Activated naive CD4-positive, alpha-beta T cell treated with anti-CD3 and anti-CD28 coated beads, Interleukin-2, amount 50 U/mL, for 24 hours (primary cell): ENCODE results near the gene DCDC2C.
"Not testable (repeated sequence)": the region's sequence is repeated elsewhere in the genome, so short reads cannot be mapped to it uniquely, and the experiment has no call there.

Source experiments
- H3K27ac Mint-ChIP-seq: one replicate; pipeline ENCODE4 v1.8.0; 2021; ENCODE audit warnings: mild to moderate bottlenecking, mixed read lengths
- H3K27me3 Mint-ChIP-seq: one replicate; pipeline ENCODE4 v1.8.0; 2021; ENCODE audit warnings: mixed read lengths
- H3K36me3 Mint-ChIP-seq: one replicate; pipeline ENCODE4 v1.8.0; 2021; ENCODE audit warnings: mixed read lengths
- H3K4me1 Mint-ChIP-seq: one replicate; pipeline ENCODE4 v1.8.0; 2021; ENCODE audit warnings: mixed read lengths
- H3K4me3 Mint-ChIP-seq: one replicate; pipeline ENCODE4 v1.8.0; 2021; ENCODE audit warnings: mild to moderate bottlenecking, mixed read lengths
- H3K9me3 Mint-ChIP-seq: one replicate; pipeline ENCODE4 v1.8.0; 2021; ENCODE audit warnings: mixed read lengths

Gene DCDC2C

GRCh38 chr2:3785220-3785889, 82.0 kb downstream of the DCDC2C start:
- no peak overlapping the region for H3K27ac Mint-ChIP-seq

GRCh38 chr2:3785890-3786273, 82.5 kb downstream of the DCDC2C start:
- H3K36me3 Mint-ChIP-seq, result no peaks in the 10 kb centered on the region
- no peak overlapping the region for H3K4me3 Mint-ChIP-seq
- peaks cover 1% of the 10 kb centered on the region for H3K4me1 Mint-ChIP-seq
- no peaks in the 10 kb centered on the region for H3K9me3 Mint-ChIP-seq
- peaks cover 2% of the 10 kb centered on the region for H3K27me3 Mint-ChIP-seq
- H3K27ac Mint-ChIP-seq, result no peak overlapping the region

More at GRCh38 chr2:3785220-3785889, 82.0 kb downstream of the DCDC2C start:
- Mint-ChIP-seq H3K4me3 (no peak overlapping the region), H3K36me3 (no peaks in the 10 kb centered on the region), H3K9me3 (no peaks in the 10 kb centered on the region), H3K27me3 (peaks cover 2% of the 10 kb centered on the region), H3K4me1 (peaks cover 6% of the 10 kb centered on the region)

GRCh38 chr2:3787768-3788167, 84.4 kb downstream of the DCDC2C start:
- H3K4me1 Mint-ChIP-seq, result no peaks in the 10 kb centered on the region
- H3K36me3 Mint-ChIP-seq, result no peaks in the 10 kb centered on the region
- no peak overlapping the region for H3K4me3 Mint-ChIP-seq
- H3K27me3 Mint-ChIP-seq, result peaks cover 2% of the 10 kb centered on the region
- no peak overlapping the region for H3K27ac Mint-ChIP-seq
- no peaks in the 10 kb centered on the region for H3K9me3 Mint-ChIP-seq

GRCh38 chr2:3789256-3789655, 85.9 kb downstream of the DCDC2C start:
- H3K27me3 Mint-ChIP-seq, result peaks cover 2% of the 10 kb centered on the region
- H3K9me3 Mint-ChIP-seq, result no peaks in the 10 kb centered on the region
- H3K27ac Mint-ChIP-seq, result no peak overlapping the region
- H3K36me3 Mint-ChIP-seq, result no peaks in the 10 kb centered on the region
- H3K4me1 Mint-ChIP-seq, result no peaks in the 10 kb centered on the region
- H3K4me3 Mint-ChIP-seq, result no peak overlapping the region

GRCh38 chr2:3793249-3793648, 89.9 kb downstream of the DCDC2C start:
- Mint-ChIP-seq H3K4me1 (no peaks in the 10 kb centered on the region), H3K27ac (no peak overlapping the region), H3K4me3 (no peak overlapping the region), H3K27me3 (no peaks in the 10 kb centered on the region), H3K36me3 (no peaks in the 10 kb centered on the region), H3K9me3 (no peaks in the 10 kb centered on the region)

- no peaks in the 10 kb centered on the region for H3K9me3 Mint-ChIP-seq
- H3K4me1 Mint-ChIP-seq, result no peaks in the 10 kb centered on the region
- no peak overlapping the region for H3K27ac Mint-ChIP-seq
- H3K4me3 Mint-ChIP-seq, result no peak overlapping the region
- peaks cover 8% of the 10 kb centered on the region for H3K27me3 Mint-ChIP-seq
- peaks cover 1% of the 10 kb centered on the region for H3K36me3 Mint-ChIP-seq
Measured at GRCh38 chr2:3801506-3801905, 98.1 kb downstream of the DCDC2C start.

GRCh38 chr2:3805201-3805939, 102.0 kb downstream of the DCDC2C start:
- Mint-ChIP-seq H3K4me3 (no peak overlapping the region), H3K27me3 (peaks cover 11% of the 10 kb centered on the region), H3K36me3 (peaks cover 1% of the 10 kb centered on the region), H3K27ac (no peak overlapping the region), H3K9me3 (no peaks in the 10 kb centered on the region), H3K4me1 (no peaks in the 10 kb centered on the region)

- H3K9me3 Mint-ChIP-seq, result no peaks in the 10 kb centered on the region
- H3K4me3 Mint-ChIP-seq, result no peak overlapping the region
- no peaks in the 10 kb centered on the region for H3K4me1 Mint-ChIP-seq
- peaks cover 1% of the 10 kb centered on the region for H3K36me3 Mint-ChIP-seq
- peaks cover 11% of the 10 kb centered on the region for H3K27me3 Mint-ChIP-seq
- no peak overlapping the region for H3K27ac Mint-ChIP-seq
Measured at GRCh38 chr2:3806168-3806567, 102.8 kb downstream of the DCDC2C start.

- Mint-ChIP-seq H3K27me3 (peaks cover 10% of the 10 kb centered on the region), H3K36me3 (peaks cover 1% of the 10 kb centered on the region), H3K4me1 (no peaks in the 10 kb centered on the region), H3K27ac (no peak overlapping the region), H3K4me3 (no peak overlapping the region), H3K9me3 (no peaks in the 10 kb centered on the region)
Measured at GRCh38 chr2:3806730-3807129, 103.4 kb downstream of the DCDC2C start.

GRCh38 chr2:3807853-3808252, 104.5 kb downstream of the DCDC2C start:
- peaks cover 1% of the 10 kb centered on the region for H3K36me3 Mint-ChIP-seq
- H3K27ac Mint-ChIP-seq, result no peak overlapping the region
- no peaks in the 10 kb centered on the region for H3K4me1 Mint-ChIP-seq
- peaks cover 8% of the 10 kb centered on the region for H3K9me3 Mint-ChIP-seq
- H3K27me3 Mint-ChIP-seq, result peaks cover 6% of the 10 kb centered on the region
- H3K4me3 Mint-ChIP-seq, result no peak overlapping the region

GRCh38 chr2:3814706-3815245, 111.4 kb downstream of the DCDC2C start:
- peaks cover 2% of the 10 kb centered on the region for H3K27me3 Mint-ChIP-seq
- no peak overlapping the region for H3K27ac Mint-ChIP-seq
- H3K4me1 Mint-ChIP-seq, result no peaks in the 10 kb centered on the region
- peaks cover 1% of the 10 kb centered on the region for H3K36me3 Mint-ChIP-seq
- peaks cover 13% of the 10 kb centered on the region for H3K9me3 Mint-ChIP-seq
- H3K4me3 Mint-ChIP-seq, result no peak overlapping the region

- H3K27ac Mint-ChIP-seq, H3K27me3 Mint-ChIP-seq, H3K4me1 Mint-ChIP-seq, H3K36me3 Mint-ChIP-seq, H3K4me3 Mint-ChIP-seq: not testable (repeated sequence)
- H3K9me3 Mint-ChIP-seq, result peaks cover 22% of the 10 kb centered on the region
Measured at GRCh38 chr2:3817144-3817543, 113.8 kb downstream of the DCDC2C start.

GRCh38 chr2:3823748-3824147, 120.4 kb downstream of the DCDC2C start:
- Mint-ChIP-seq H3K27ac (no peak overlapping the region), H3K36me3 (no peaks in the 10 kb centered on the region), H3K4me1 (no peaks in the 10 kb centered on the region), H3K9me3 (peaks cover 27% of the 10 kb centered on the region), H3K4me3 (no peak overlapping the region), H3K27me3 (no peaks in the 10 kb centered on the region)

GRCh38 chr2:3827673-3828575, 124.5 kb downstream of the DCDC2C start:
- Mint-ChIP-seq H3K4me3 (no peak overlapping the region), H3K4me1 (no peaks in the 10 kb centered on the region), H3K9me3 (peaks cover 5% of the 10 kb centered on the region), H3K36me3 (no peaks in the 10 kb centered on the region), H3K27ac (no peak overlapping the region), H3K27me3 (no peaks in the 10 kb centered on the region)

GRCh38 chr2:3830796-3831195, 127.4 kb downstream of the DCDC2C start:
- H3K27me3 Mint-ChIP-seq, result peaks cover 1% of the 10 kb centered on the region
- H3K27ac Mint-ChIP-seq, result no peak overlapping the region
- H3K4me1 Mint-ChIP-seq, result no peaks in the 10 kb centered on the region
- H3K4me3 Mint-ChIP-seq, result no peak overlapping the region
- no peaks in the 10 kb centered on the region for H3K36me3 Mint-ChIP-seq
- no peaks in the 10 kb centered on the region for H3K9me3 Mint-ChIP-seq
